NCI-H2196 (cell line): Measurements from ENCODE around the gene GPR37L1.
"Not testable (repeated sequence)": the region's sequence is repeated elsewhere in the genome, so short reads cannot be mapped to it uniquely, and the experiment has no call there.

ENCODE experiments used
- DNase-seq: peaks from one replicate; lab custom pipeline; 2025; ENCODE audit not compliant: unreplicated experiment; lab: John Stamatoyannopoulos, UW

GPR37L1 gene

GRCh38 chr1:202167054-202167453, 44.3 kb downstream of the GPR37L1 start:
- not testable (repeated sequence) for DNase-seq

GRCh38 chr1:202167708-202168415, 45.1 kb downstream of the GPR37L1 start:
- no peak for DNase-seq

- DNase-seq, result no peak
Measured at GRCh38 chr1:202168861-202169260, 46.1 kb downstream of the GPR37L1 start.

- DNase-seq, result no peak
Measured at GRCh38 chr1:202170726-202171125, 48.0 kb downstream of the GPR37L1 start.

- no peak for DNase-seq
Measured at GRCh38 chr1:202171292-202172014, 48.7 kb downstream of the GPR37L1 start.

GRCh38 chr1:202172015-202172355, 49.3 kb downstream of the GPR37L1 start:
- DNase-seq, result no peak

- no peak for DNase-seq
Measured at GRCh38 chr1:202173993-202174392, 51.3 kb downstream of the GPR37L1 start.

- DNase-seq, result no peak
Measured at GRCh38 chr1:202176949-202177927, 54.5 kb downstream of the GPR37L1 start.

GRCh38 chr1:202179828-202180750, 57.4 kb downstream of the GPR37L1 start:
- DNase-seq, result no peak

GRCh38 chr1:202180751-202181139, 58.0 kb downstream of the GPR37L1 start:
- not testable (repeated sequence) for DNase-seq

GRCh38 chr1:202181586-202181985, 58.9 kb downstream of the GPR37L1 start:
- no peak for DNase-seq

GRCh38 chr1:202182040-202182877, 59.5 kb downstream of the GPR37L1 start:
- DNase-seq, result no peak
